HG02623 (cell line): ENCODE measurements around the gene UBN1.

Experiments used
- ATAC-seq: cut with Tn5 transposase; IDR thresholded peaks from one replicate; pipeline ENCODE4 v1.9.1; 2021; ENCODE audit warnings: moderate library complexity; ENCODE audit not compliant: unreplicated experiment

UBN1 gene

GRCh38 chr16:4900036-4900435 lies 52.8 kb downstream of the UBN1 start:
- ATAC-seq: no peak

- ATAC-seq: no peak
These were observed 53.5 kb downstream of the UBN1 start for GRCh38 chr16:4900750-4901149.

DNA sequence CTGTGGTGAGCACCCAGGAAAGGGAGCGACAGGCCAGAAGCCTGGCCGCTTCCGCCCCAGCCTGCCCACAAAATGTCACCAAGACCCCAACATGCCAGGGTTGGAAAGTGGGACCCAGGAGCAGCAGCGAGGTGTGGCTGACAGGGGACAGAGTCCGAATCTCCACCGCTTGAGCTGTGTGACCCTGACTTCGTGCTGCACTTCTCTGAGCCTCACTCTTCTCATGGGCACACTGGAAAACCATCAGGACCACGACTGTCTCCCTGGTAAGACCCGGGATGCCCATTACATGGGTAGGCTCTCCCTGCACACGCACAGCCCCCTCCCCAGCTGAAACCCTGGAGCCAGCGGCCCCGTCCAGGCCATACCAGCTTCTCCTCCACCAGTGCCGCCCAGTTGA lies 54.8 kb downstream of the UBN1 start:
- no peak for ATAC-seq

- ATAC-seq: no peak
These were observed 57.0 kb downstream of the UBN1 start for GRCh38 chr16:4904108-4904941.

DNA sequence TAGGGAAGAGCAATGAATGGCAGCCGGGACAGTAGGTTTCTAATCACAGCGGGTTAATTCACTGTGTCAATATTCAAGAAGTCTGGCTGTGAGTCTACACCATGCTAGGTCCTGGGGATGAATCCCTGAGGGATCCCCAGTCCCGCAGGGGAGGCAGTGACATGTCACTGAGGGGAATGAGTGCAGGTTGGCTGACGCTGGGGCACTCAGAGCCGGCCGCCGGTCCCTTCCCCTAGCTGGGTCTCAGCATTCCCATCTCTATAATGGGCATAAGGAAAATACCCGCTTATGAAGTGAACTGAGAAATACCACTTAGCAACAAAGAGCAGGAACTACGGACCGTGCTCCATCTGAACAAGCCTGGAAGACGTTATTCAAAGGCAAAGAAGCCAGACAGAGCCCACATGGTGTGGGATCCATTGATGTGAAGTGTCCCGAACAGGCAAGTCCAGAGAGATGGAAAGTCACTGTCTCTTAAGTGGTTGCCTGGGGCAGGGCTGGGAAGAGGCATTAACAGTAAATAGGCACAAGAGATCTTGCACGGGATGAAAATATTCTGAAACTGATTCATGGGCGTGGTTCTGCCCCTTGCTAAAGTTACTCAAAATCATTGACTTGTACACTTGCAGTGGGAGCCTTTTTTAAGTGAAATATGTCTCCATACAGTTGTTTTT lies 57.8 kb downstream of the UBN1 start:
- ATAC-seq: no peak

- ATAC-seq: no peak
These were observed 61.6 kb downstream of the UBN1 start for GRCh38 chr16:4908854-4909401.

GRCh38 chr16:4909825-4910224 lies 62.5 kb downstream of the UBN1 start:
- no peak for ATAC-seq

DNA sequence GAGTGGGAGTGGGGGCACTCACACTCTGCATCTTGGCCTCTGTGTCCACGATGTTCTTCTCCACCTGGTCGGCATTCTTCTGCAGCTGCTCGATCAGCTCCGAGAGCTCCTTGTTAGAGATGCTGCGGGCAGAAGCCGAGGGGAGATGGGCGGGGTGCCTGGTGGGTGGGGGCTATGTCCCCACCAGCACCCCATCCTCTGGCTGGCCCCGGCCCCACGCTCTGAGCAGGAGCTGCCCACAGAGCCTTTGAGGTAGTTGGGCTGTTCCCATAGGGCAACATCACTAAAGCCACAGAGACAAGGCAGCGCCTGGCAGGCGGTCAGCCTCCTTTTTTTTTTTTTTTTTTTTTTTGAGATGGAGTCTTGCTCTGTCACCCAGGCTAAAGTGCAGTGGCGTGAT lies 63.5 kb downstream of the UBN1 start:
- ATAC-seq: no peak

- no peak for ATAC-seq
These were observed 64.7 kb downstream of the UBN1 start for GRCh38 chr16:4911970-4912386.

- no peak for ATAC-seq
These were observed 66.0 kb downstream of the UBN1 start for GRCh38 chr16:4913130-4913773.

DNA sequence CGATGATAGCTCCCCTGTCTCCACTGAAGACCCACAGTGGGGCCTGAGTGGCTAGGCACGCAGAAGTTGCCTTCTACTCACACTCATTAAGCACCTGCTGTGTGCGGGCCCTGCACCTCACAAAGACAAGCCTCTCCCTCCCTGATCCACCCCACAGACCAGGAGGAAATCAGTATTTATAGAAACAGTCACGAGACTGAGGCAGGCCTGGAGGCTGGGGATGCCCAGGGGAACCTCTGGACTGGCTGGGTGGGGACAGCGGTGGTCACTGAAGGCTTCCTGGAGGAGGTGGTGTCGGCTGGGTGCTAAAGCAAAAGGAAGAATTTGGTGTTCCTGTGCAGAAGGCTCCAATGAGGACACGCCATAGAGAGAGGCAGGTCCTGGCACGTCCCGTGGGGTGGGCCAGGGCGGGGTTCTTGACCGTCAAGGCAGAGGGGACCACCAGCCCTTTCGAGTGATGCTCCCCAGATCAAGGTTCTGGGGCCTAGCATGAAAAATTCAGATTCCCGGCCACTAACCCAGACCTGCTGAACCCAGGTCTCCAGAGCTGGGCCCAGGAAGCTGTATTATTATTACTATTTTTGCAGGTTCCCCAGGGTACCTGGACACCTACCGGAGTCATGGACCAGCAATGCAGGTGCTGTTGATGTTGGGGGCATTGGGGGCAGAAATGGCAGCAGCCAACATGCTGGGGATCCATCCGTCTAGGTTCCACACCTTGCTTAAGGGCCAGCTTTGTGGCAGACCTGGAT lies 66.7 kb downstream of the UBN1 start:
- no peak for ATAC-seq

GRCh38 chr16:4914528-4915225 lies 67.4 kb downstream of the UBN1 start:
- ATAC-seq: no peak

GRCh38 chr16:4915226-4915761 lies 68.0 kb downstream of the UBN1 start:
- ATAC-seq: no peak

- no peak for ATAC-seq
These were observed 69.8 kb downstream of the UBN1 start for GRCh38 chr16:4917117-4917516.

- ATAC-seq: no peak
These were observed 71.5 kb downstream of the UBN1 start for GRCh38 chr16:4918781-4919251.

DNA sequence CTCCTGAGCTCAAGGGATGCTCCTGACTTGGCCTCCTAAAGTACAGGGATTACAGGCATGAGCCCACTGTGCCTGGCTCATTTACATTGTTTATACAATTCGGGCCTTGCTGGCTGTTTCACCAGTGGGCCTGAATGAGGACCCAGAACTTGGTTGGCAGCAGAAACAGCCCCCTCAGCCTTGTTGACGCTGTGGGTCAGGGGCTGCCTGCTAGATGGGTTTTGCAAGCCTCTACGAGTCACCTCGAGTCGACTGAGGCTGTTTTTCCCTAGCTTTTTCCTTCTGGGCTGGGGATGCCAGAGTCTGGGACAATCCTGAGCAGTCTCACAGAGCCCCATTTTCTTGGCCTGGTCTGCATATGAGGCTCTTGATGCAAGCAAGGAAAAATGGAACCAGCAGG lies 73.5 kb downstream of the UBN1 start:
- no peak for ATAC-seq

- ATAC-seq: no peak
These were observed 75.6 kb downstream of the UBN1 start for GRCh38 chr16:4922721-4923342.

DNA sequence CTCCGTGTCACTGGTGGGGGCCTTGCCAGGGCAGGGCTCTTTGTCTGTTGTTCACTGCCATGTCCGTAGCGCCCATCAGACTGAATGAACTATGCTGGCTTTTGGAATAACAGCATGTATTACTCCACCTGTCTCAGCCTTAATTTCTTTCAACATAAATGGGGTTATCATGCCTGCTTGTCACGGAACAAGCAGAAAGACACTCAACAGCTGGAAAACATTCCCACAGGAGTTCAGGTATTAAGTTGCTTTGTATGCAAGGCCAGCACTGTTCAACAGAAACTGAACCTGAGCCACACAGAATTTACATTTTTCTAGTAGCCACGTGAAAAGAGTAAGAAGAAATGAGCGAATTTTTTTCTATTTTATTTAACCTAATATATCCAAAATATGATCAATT lies 76.6 kb downstream of the UBN1 start:
- no peak for ATAC-seq

GRCh38 chr16:4924593-4925292 lies 77.5 kb downstream of the UBN1 start:
- ATAC-seq: no peak
